ENCODE results near the gene P2RX4. TPM values are rescaled to one million over a fixed set of nuclear protein-coding genes. Genes with fewer than 3 reads are reported as not detected.
A peak's percentile ranks its signal among the peaks of the same experiment; 100 is the strongest.

The P2RX4 gene
- total and polyA plus RNA-seq, 9 of the 15 experiments (the other 6 are each of a cell fraction or from before 2014, with no cell fraction given) = 6.6 to 21.5 (median 11.7) TPM

GRCh38 chr12:121241156-121241970 is 31.4 kb downstream of the P2RX4 start:
- no peak for ATAC-seq
- WGBS (ENCODE audit: insufficient coverage, low coverage, missing lambda C conversion rate) = 79% methylated on average over 14 of the region's 17 CpGs

More at GRCh38 chr12:121241156-121241970, 31.4 kb downstream of the P2RX4 start:
- H3K4me3 ChIP-seq = no peak overlapping the region
- no peak overlapping the region for H3K4me2 ChIP-seq (ENCODE audit: insufficient read depth, low read length)
- ChIA-PET CTCF (ENCODE audit: low intra/inter-chr PET ratio) (no interaction called here), POLR2A (interaction anchor here (0.6 kb wide), 1 partner anchor 45 kb away, joined by 3 read pairs; no protein-coding TSS in a partner anchor)
- BruUV-seq (replicated peaks) = no TSS peak
- no peak for DNase-seq (ENCODE audit: extremely low read depth in 1 of 4, low spot score in 3 of 4)
- no peaks in the 10 kb centered on the region for H3K9me3 ChIP-seq (replicated peaks; ENCODE audit: control insufficient read depth, insufficient read depth, low read depth, low read length)
- H3K27me3 ChIP-seq (ENCODE audit: control insufficient read depth in 2 of 2, insufficient read depth in 2 of 2, low read length in 2 of 2) = no peaks in the 10 kb centered on the region
- no peak overlapping the region for H3K27ac ChIP-seq (ENCODE audit: extremely low read depth, low read depth, low read length)
- peaks cover 5% of the 10 kb centered on the region; the same call in 1 of the 2 replicates for H4K20me1 ChIP-seq (replicated peaks; ENCODE audit: control insufficient read depth, insufficient read depth, low read length)
- TF ChIP-seq PKNOX1 (IDR thresholded peaks at IDR 0.05) = no peak
- no peak for TF ChIP-seq NFATC3 (IDR thresholded peaks at IDR 0.05)
- TF ChIP-seq RHOXF2B (CRISPR knock-in tag; conservative IDR thresholded peaks at IDR 0.05) = no peak
- TF ChIP-seq, protein P1, sequence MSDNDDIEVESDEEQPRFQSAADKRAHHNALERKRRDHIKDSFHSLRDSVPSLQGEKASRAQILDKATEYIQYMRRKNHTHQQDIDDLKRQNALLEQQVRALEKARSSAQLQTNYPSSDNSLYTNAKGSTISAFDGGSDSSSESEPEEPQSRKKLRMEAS (CRISPR knock-in tag; IDR thresholded peaks at IDR 0.05) = 0 out of 2 replicates have a peak, but pooled peaks have one; percentile 13
- TF ChIP-seq FOXA1 (IDR thresholded peaks at IDR 0.05; ENCODE audit: borderline replicate concordance) = no peak
- TF ChIP-seq POLR2G (IDR thresholded peaks at IDR 0.05; ENCODE audit: low read depth, low read length) = peak; percentile 2; the same call in 1 of the 2 replicates
- no peak overlapping the region for H3K9ac ChIP-seq (ENCODE audit: insufficient read depth in 1 of 2, low read depth in 2 of 2, low read length in 2 of 2)
- H3K79me2 ChIP-seq (ENCODE audit: control insufficient read depth, insufficient read depth, low read length) = no peaks in the 10 kb centered on the region
- H3K36me3 ChIP-seq (ENCODE audit: control insufficient read depth, insufficient read depth, low read length) = peaks cover 41% of the 10 kb centered on the region; the same call in 2 of the 3 replicates
- H3K9me1 ChIP-seq (ENCODE audit: control insufficient read depth, insufficient read depth, low read length) = no peaks in the 10 kb centered on the region
- intact Hi-C loops (cut with micrococcal nuclease) (no loop called here), in situ Hi-C loops (cut with MboI) (no loop called here)
- no peak overlapping the region for H2AFZ ChIP-seq (ENCODE audit: low read depth, low read length)
- FAIRE-seq = no peak
- H3K4me1 ChIP-seq (replicated peaks in 1 of 2; ENCODE audit: control insufficient read depth in 2 of 2, insufficient read depth in 2 of 2, low read length in 2 of 2) = peaks cover 0 to 14% of the 10 kb centered on the region in 2 experiments; a peak in 3 of 5 replicates
